Measurements from ENCODE around the gene HDDC2.

Gene HDDC2

DNA sequence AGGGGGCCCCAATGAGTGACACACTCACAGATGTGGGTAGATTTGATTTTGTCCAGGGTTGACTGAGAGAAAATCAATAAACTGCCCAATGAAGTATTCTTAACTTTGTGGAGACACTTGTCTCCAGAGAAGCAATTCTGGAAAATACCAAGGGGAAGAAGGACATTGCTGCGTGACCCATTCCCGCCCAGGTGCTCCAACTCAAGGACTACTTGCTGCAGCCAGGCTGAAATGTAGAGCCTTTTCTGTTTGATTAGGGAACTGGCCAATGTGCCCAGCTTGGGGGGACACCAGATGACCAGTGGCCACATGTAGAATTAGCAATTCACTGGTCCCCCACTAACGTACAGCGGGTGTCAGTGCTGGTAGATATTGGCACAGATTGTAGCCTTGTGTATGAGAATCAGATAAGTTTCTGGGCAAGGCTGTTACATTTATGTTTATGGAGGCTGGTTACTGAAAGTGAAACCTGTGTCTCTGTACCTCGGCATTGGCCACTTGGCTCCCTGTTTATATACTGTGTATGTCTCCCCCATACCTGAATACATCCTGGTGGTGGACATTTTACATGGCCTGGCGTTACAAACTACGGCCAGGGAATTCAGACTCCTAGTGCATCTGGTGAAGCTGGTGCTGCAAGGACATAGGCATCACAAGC is 32.3 kb downstream of the HDDC2 start:
- no peak for DNase-seq (ENCODE audit: low read depth)

DNA sequence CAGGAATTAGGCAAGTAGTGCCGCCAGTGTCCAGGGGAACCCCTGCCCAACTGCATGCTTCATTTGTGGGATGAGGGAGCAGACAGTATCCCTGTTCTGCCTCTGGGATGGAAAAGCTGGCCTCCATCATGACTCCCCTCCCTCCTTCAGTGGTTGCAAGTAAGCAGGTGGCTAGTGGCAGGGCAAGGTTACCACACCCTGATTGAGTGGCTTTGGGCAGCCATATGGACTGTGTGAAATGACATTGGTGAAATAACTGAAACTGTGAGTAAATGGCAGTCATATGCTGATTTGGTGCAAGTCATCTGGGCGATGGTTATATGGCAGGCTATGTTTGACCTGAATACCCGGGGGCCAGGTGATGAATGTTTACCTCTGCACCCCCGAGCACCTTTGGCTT is 33.0 kb downstream of the HDDC2 start:
- DNase-seq (ENCODE audit: low read depth): no peak

DNA sequence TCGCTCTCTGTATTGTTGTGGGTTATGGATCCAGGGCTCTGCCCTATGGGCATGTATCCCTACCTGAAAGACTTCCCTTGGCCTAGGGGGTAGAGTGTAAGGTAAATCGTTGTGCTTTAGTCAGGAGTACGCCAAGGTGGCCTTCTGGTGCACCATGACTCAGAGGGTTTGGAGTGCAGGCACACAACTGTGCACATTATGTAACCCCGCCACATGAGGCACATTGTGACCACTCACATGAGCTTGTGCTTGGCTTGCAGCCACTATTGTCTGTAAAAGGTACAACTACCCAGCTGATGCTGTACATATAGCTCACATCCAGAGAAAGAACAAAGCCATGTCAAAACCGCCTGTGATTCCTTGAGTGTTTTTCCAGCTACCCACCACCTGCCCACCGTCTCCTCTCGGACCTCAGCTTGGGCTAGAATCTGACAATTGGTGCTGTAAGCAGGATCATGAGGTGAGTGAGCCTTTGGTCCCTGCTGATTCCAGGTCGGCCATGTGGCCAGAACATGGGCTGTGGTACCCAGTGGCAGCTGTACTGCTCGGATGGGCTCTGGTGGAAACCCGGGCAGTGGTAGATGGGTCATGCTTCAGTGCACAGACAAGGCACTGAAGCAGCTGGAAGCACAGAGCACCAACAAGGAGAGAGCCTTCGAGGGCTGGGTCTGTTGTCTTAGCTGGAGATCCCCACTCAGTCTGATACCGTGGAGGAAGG is 33.8 kb downstream of the HDDC2 start:
- peak; percentile 28 for DNase-seq (ENCODE audit: low read depth)

DNA sequence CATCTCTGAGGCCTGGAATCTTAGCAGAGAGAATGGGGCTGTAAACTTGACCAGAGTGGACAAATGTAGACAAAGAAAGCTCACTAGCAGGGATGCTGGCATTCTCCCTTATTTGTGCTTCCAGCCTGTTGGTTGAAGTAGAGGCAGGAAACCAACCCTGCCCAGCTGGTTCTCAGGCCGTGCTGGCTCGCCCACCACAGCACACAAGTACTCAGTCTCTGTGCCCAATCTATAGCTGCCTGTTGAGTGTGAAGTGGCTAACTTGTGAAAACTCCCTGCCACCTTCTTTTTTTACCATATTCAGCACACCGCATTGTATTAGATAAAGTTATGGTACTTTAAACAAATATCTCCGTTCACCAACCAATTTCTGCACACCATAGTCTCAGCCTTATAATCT is 37.3 kb downstream of the HDDC2 start:
- DNase-seq (ENCODE audit: low read depth): no peak

DNA sequence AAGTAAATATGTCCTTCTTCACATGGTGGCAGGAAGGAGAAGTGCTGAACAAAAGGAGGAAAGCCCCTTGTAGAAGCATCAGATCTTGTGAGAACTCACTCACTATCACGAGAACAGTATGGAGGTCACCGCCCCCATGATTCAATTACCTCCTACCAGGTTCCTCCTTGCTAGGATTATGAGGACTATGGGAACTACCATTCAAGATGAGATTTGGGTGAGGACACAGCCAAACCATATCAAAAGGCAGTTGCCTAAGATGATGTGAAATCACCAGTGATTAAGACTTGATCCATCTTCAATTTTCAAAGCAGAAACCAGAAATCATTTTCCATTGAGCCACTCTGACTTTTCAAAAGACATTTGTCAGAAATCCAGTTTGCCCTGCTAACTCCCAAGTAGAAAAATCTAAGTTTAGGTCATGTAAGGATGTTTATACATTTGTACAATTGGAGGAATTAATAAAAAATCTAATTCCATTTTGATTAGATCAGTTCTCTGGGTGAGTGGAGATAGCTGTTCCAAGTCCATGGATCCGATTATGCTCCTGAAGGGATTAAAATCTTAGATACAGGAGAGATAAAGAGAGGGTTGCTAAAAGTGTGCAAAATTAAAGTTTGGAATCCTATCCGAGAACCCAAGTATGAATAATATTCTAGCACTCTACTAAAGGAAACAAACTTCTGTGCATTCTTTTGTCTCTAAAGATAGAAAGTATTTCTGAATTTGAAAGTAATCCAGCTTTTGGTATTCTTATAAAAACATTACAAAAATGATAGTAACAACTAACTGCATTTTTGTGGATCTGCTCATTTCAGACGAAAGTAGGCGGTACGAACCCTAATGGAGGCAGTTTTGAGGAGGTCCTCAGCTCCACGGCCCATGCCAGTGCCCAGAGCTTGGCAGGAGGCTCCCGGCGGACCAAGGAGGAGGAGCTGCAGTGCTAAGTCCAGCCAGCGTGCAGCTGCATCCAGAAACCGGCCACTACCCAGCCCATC is 39.5 kb downstream of the HDDC2 start:
- DNase-seq (ENCODE audit: low read depth): peak; percentile 82

DNA sequence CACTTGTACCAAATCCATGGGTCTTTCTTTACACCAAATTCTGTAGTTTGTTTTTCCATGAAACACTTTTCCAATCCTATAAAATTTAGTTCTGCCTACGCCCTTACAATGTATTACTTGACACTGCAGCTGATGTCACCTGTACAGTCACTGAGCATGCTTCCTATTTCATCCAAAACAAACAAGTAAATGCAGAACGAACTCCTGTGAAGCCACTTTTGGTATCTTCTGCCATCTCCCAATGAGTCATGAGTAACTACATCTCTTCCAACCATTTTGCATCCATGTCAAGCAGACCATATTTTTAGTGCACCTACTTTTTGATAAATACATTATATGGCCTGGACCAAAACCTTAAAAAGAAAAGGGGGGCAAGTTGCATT is 42.4 kb downstream of the HDDC2 start:
- DNase-seq (ENCODE audit: low read depth): no peak

DNA sequence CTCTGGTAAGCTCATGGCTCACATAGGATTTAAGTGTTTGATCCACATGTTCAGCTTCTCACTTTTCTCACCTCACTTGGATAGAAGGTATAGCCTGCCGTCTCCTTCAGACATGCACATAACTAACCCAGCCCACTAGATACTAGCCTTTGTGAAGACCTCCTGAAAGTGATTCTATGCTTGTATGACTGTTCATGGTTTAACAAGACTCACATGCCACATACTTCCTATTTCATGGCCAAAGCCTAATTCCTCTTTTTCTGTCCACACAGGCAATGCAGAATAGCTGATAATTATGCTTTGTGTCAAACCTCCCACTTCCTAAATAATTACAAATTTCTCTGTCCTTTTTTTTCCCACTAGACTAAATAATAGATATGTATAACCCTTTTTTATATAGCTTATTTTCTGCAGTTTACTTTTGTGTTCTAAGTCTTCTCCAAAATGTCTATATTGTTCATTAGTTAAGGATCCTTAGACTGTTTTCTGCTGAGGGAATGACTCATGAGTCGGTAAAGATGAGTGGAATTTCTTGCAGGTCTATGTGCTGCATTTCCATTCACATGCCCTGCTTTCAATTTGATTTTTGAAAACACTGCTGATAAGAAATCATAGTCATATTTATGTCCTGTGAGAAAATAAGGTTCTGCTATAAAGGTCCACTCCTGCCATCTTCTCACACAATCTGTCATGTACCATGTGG is 43.0 kb downstream of the HDDC2 start:
- peak; percentile 65 for DNase-seq (ENCODE audit: low read depth)

DNA sequence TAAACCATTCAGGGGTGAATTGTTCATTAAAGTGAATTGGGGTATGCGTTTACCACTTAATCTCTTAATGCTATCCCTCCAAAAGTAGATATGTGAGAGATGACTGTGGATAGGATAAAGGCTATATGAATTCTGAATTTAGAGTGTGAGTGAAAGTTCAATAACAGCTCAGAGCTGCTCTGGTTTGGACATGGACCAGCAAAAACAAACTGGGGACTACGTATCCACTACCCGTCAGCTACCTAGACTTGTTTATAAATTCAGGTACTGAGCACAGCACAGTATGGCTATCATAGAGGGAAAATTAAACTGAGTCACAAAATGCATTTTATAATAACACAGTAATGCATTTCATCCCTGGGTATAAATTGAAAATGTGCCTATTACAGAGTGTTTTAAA is 44.4 kb downstream of the HDDC2 start:
- DNase-seq (ENCODE audit: low read depth): peak; percentile 78

DNA sequence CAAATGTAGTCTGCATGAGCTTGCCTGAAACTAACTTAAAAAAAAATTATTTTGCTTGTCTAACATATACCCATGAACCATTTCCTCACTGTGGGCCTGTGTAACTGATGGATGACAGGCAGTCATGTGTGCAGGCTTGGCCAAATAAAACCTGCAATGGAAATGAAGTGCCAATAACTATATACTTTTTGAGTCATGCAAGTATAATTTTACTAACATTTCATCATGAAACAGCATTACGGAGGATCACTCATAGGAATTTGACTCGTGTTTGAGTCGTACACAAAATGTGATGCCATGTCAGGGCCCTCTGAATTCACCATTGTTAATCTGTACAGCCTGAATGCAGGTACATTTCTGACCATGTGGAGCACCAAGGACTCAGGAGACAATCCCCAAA is 46.6 kb downstream of the HDDC2 start:
- peak; percentile 36 for DNase-seq (ENCODE audit: low read depth)

DNA sequence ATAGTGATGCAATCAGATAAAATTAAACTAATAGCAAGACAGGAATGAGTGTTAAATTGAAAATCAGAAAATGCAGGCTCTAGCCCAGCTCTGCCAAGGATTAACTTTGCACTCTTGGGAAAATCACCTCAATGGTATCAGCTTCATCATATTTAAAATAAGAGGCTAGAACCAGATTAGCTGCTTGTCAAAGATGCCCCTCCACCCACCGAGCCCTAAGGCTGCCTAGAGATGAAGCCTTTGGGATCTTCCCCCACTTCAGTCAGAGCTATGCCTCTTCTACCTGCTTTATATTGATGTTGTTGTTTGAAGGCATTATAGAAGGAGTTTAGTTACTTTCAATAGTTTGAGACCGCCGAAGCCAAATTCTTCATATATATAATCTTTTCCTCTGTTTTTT is 47.4 kb downstream of the HDDC2 start:
- no peak for DNase-seq (ENCODE audit: low read depth)

DNA sequence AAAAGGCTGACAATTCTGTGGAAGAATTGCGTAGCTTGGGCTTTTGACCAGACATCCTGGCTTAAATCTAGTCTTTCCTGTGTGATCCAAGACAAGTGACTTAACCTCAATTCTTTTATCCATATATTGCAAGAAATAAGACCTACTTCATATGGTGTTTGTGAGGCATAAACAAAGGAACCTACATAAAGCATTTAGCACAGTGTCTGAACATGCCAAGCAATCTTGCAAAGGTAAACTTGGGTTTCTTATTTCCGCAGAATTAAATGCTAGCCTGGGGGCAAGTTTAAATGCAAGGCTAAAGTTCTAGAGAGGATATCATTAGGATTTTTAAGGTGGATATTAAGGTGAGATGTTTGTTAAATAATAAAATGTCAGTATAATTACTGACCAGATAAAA is 47.9 kb downstream of the HDDC2 start:
- DNase-seq (ENCODE audit: low read depth): no peak

DNA sequence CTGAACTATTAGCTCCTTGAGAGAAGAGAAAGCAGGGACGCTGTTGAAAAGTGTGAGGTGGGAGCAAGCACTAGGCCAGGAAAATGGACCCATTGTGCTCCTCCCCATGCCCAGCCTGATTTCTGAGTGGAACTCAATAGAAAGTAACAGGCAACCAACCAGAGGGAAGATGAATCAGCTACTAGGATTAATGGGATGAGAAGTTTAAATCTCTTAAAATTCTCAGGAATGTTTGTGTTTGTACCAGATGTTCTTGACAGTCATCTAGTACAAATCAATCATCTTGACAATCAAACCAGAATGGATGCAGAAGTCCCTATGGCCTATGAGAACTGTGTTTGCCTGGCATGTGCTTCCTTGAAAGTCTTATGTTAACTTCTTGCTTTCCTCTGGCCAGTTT is 48.9 kb downstream of the HDDC2 start:
- DNase-seq (ENCODE audit: low read depth): peak; percentile 51

DNA sequence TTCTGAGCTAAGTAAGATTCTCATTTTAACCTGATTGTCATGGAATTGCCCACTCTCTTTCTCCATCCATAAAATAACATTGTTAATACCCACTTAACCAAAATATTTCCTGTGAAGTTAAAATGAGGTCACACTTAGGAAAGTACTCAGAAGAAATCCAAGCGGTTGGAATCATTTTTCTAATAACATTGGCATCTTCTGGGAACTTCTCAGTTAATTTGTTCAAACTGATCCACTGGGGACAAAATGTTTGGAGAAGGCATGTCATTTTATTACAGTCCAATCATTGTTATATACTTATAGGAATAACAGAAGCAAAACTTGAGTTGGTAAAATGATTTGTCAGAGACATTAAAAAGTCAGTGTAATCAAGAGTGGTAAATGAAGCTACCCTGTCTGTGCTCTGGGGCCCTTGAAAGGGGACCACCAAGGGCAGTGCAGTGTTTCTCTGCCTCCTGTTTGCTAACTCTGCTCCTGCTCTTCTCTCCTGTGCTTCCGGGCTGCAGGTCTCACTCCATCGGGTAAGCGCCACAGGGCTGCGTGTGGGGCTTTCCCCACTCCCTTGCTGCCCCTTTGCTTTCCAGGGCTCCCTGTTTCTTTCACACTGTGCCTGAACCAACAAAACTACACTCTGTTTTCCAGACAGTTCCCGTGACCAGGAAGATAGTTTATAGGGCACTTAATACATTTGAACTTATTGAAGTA is 50.1 kb downstream of the HDDC2 start:
- peak; percentile 28 for DNase-seq (ENCODE audit: low read depth)

DNA sequence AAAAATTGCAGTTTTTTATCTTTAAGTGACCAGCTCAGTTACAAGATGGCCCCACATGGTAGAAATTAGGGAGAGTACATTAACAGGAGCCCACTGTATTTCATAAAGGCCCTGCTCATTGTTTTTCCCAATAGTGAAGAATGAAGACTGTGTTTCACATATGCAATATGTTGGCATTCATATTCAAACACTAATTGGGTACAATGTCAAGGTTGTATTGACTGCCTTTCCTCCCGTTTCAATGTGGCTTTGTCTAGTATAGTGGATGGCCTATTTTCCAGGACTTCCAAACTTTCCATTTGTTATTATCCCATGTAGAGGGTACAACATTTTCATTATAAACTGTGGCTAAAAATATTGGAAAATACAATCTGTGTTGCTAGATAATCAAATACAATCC is 51.3 kb downstream of the HDDC2 start:
- no peak for DNase-seq (ENCODE audit: low read depth)

DNA sequence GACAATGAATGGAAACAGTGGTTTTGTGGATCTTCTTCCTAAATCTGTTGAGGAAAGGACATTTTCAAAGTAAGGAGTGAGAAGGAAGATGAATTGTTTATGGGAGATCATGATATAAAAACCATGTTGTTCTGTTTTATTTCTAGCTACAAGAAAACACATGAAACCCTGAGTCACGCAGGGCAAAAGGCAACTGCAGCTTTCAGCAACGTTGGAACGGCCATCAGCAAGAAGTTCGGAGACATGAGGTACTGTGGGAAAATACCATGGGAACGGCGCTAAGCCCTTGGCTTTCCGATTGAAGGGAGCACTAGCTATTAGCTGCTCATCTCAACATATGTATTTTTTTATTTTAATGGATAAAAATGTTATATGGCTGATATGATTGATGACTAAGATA is 53.6 kb downstream of the HDDC2 start:
- no peak for DNase-seq (ENCODE audit: low read depth)

DNA sequence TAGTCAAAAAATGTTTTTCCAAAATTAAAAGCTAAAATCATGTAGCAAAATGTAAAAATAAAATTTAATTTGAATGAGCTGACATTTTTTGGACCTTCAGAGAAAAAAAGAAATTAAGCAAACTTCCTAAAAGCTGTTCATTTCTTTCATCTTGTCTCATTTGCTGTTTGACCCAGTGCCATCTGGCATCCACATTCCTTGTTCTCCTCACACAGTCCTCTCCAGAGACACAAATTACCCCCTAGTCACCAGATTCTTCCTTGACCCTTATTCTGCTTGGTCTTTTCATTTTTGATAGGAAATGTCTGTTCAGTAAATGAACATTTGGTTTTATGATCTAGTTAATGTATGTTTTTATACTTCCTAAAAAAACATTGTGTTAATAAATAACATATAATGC is 55.2 kb downstream of the HDDC2 start:
- no peak for DNase-seq (ENCODE audit: low read depth)

DNA sequence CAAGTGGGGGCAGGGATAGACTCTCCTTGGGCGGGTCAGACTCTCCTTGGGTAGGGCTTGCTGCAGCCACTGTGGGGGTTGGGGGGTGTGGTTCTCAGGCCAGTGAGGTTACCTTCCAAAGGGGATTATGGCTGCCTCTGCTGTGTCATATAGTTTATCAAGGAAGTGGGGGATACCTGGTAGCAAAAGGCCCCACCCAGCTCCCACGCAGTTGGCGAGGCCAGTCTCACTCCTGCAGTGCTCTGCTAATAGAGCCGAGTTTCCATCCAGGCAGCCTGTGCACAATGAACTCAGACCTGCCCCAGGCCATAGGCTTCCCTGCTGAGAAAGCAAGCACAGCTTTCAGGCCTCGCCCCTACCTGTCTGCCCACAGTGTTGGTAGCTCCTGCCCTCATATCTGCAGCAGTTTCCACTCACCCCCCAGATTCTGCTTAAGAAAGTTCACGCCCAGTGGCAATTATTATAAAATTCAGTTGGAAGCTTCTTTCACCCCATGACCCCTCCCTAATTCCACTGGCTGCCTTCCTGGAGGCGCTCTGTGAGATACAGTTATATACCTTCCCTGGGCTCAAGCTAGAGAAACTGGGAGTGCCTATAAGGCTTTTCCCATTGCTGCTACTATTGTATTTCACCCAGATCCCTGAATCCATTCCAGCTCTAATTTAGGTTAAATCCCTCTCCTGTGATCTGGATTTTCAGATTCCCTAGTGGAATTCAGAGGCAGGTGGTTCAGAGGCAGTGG is 56.1 kb downstream of the HDDC2 start:
- DNase-seq (ENCODE audit: low read depth): no peak

DNA sequence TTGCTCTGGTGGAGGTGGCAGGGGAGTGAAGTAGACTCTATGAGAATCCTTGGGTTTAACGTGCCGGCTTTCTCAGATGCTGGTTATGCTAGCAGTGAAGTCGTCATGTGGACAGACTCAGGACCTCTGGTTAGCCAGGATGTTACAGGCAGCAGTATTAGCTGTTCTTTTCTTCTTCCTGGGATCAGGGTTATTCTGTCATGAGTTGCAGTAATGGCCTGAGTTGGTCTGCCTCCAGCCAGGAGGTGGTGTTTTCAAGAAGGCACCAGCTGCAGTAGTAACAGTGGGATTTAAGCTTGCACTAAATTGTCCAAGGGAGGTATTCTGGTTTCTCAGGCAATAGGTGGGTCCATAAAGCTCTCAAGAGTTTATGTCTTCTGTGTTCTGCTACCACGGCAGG is 56.7 kb downstream of the HDDC2 start:
- no peak for DNase-seq (ENCODE audit: low read depth)

DNA sequence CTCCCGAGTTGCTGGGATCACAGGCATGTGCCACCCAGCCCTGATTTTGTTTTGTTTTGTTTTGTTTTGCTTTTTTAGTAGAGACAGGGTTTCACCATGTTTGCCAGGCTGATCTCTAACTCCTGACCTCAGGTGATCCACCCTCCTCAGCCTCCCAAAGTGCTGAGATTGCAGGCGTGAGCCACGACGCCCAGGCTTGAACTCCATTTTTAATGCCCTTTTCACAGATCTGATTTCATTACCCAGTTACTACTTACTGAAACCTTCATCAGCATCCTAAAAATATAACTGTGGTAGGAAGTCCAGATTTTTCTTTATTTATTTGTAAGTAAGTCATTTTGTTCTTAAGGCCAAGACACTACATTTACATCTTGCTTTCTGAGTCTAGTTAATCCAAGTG is 64.0 kb downstream of the HDDC2 start:
- DNase-seq (ENCODE audit: low read depth): no peak

DNA sequence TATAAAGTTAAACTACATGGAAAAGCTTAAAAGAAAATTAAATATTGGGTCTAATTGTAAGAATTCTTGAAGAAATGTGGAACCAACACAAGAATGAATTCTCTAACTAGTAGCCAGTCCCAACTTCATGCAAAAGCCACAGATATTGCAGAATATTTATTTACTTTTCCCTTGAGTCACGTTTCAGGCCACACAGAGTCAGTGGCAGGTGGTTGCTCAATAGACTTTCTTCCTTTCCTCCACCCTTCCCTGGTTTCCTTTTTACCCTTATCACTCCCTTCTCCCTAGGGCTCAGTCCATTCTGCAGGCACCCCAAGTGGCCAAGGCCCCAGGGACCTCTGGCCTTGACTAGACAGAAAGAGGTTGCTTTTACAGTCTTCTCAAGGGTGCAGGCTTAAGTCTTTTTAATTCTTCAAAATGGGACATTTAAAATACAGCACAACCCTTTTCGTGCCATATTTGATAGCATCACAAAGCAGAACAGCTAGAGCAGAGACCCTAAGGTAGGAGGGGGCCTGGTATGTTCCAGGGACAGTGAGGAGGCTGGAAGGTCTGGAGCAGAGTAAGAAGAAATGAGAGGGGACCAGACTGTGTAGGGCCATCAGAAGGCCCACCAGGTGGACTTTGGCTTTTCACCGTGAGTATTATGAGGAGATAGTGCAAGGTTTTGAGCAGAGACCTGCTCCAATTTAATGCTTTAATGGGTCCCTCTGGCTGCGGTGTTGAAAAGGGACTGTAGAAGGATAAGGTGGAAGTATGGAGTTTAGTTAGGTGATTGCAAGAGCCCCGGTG is 65.0 kb downstream of the HDDC2 start:
- DNase-seq (ENCODE audit: low read depth): peak; percentile 68
